ENCODE measurements around the gene MKI67. TPM values are rescaled to one million over a fixed set of nuclear protein-coding genes. Genes with fewer than 3 reads are reported as not detected.

The MKI67 gene
- total and polyA plus RNA-seq, 2 of the 4 experiments (the other 2 are of a cell fraction), result 13.5 to 36.4 TPM

DNA sequence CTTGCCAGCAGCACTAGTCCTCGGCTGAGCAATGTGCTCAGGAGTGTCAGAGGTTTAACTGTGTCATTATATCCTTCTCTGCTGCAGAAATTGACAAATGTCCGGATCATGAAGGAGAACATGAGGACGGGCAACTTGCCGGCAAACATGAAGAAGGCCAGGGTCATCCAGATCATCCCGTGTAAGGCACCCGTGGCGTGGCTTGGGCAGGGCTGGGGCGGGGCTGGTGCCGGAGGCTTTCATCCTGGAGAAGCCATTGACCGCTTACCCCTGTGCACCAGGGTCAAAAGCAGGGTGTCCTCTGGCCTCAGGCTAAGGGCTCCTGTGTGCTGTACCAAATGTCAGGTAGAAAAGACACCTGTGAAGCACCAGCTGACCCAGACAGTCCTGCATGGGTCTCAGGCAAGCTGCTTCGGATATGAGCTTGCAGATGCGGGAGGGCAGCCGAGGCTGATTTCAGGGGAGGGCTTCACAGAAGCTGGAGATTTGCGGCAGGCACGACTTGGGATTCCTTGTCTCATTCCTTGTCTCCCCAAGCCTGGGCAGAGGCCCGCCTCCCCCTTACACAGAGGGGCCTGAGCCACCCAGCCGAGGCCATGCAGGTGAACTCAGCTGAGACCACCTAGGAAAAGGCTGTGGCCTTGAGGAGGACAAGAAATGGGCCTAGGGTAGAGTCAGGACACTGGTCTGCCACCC lies 55.4 kb downstream of the MKI67 start:
- Histone ChIP-seq H2BK5ac (ENCODE audit: low read depth, low read length, poor library complexity, severe bottlenecking) (no peak overlapping the region), H3K27me3 (ENCODE audit: control insufficient read depth, insufficient read depth, low read length) (no peaks in the 10 kb centered on the region; the same call in 1 of the 2 replicates), H3K9me1 (ENCODE audit: insufficient read depth, low read length) (no peaks in the 10 kb centered on the region), H4K8ac (ENCODE audit: low read depth in 2 of 2, low read length in 2 of 2) (no peak overlapping the region), H3K27ac (ENCODE audit: insufficient read depth, low read length) (no peak overlapping the region), H3K79me1 (ENCODE audit: low read depth in 1 of 2, low read length in 2 of 2) (no peaks in the 10 kb centered on the region), H4K5ac (ENCODE audit: low read depth, low read length) (no peak overlapping the region), H3K18ac (ENCODE audit: low read depth, low read length) (no peak overlapping the region), H3K14ac (replicated peaks; ENCODE audit: low read depth, low read length) (no peak overlapping the region), H3K9me3 (ENCODE audit: control insufficient read depth, insufficient read depth, low read length) (no peaks in the 10 kb centered on the region), H4K20me1 (ENCODE audit: insufficient read depth, low read length) (no peaks in the 10 kb centered on the region), H3K36me3 (ENCODE audit: control insufficient read depth, insufficient read depth, low read length) (no peaks in the 10 kb centered on the region), H3K9ac (ENCODE audit: low read depth, low read length) (no peak overlapping the region), H3K23ac (ENCODE audit: low read depth, low read length) (no peak overlapping the region), H2BK20ac (ENCODE audit: low read depth, low read length) (no peak overlapping the region), H2BK120ac (ENCODE audit: low read depth, low read length) (no peak overlapping the region), H3K4me2 (ENCODE audit: low read depth, low read length) (no peak overlapping the region), H2AK9ac (replicated peaks; ENCODE audit: low read depth, low read length, poor library complexity) (no peak overlapping the region), H2AFZ (replicated peaks; ENCODE audit: low read length, poor library complexity) (no peak overlapping the region), H3K4me3 (ENCODE audit: insufficient read depth, low read depth, low read length) (no peak overlapping the region), H2BK15ac (ENCODE audit: low read depth, low read length) (no peak overlapping the region), H4K91ac (ENCODE audit: insufficient read depth, low read depth, low read length) (no peak overlapping the region), H2AK5ac (ENCODE audit: low read depth, low read length) (no peak overlapping the region), H3K4ac (ENCODE audit: low read depth, low read length) (no peak overlapping the region), H3K4me1 (ENCODE audit: control insufficient read depth, insufficient read depth, low read length) (no peaks in the 10 kb centered on the region), H3K56ac (ENCODE audit: extremely low read depth, insufficient read depth, low read length) (no peak overlapping the region)
- intact Hi-C loops (cut with micrococcal nuclease) (no loop called here), in situ Hi-C loops (cut with MboI; ENCODE audit: low sequenced_read_pairs) (loop anchor here (5.0 kb wide), 1 partner anchor 81 kb away; no protein-coding TSS in a partner anchor), dilution Hi-C loops (cut with HindIII; ENCODE audit: low sequenced_read_pairs, unreplicated experiment) (no loop called here)
- DNase-seq (no peak), ATAC-seq (ENCODE audit: low read depth) (no peak)
- BruUV-seq (replicated peaks), result no TSS peak
- POLR2A ChIA-PET (ENCODE audit: unreplicated experiment), result no interaction called here
- CTCF ChIA-PET, result no interaction called here
- no peak for TF ChIP-seq POLR2A (IDR thresholded peaks at IDR 0.05; ENCODE audit: low read depth, low read length)
- no peak for TF ChIP-seq SMC3 (IDR thresholded peaks at IDR 0.05; ENCODE audit: low read depth, low read length)
- no peak for TF ChIP-seq RFX5 (IDR thresholded peaks at IDR 0.05; ENCODE audit: low read depth, low read length)
- no peak for TF ChIP-seq RCOR1 (IDR thresholded peaks at IDR 0.05; ENCODE audit: insufficient replicate concordance, low read length)
- TF ChIP-seq, protein P1, sequence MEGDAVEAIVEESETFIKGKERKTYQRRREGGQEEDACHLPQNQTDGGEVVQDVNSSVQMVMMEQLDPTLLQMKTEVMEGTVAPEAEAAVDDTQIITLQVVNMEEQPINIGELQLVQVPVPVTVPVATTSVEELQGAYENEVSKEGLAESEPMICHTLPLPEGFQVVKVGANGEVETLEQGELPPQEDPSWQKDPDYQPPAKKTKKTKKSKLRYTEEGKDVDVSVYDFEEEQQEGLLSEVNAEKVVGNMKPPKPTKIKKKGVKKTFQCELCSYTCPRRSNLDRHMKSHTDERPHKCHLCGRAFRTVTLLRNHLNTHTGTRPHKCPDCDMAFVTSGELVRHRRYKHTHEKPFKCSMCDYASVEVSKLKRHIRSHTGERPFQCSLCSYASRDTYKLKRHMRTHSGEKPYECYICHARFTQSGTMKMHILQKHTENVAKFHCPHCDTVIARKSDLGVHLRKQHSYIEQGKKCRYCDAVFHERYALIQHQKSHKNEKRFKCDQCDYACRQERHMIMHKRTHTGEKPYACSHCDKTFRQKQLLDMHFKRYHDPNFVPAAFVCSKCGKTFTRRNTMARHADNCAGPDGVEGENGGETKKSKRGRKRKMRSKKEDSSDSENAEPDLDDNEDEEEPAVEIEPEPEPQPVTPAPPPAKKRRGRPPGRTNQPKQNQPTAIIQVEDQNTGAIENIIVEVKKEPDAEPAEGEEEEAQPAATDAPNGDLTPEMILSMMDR (conservative IDR thresholded peaks at IDR 0.05; ENCODE audit: low read depth, low read length), result no peak
- TF ChIP-seq, protein P2, sequence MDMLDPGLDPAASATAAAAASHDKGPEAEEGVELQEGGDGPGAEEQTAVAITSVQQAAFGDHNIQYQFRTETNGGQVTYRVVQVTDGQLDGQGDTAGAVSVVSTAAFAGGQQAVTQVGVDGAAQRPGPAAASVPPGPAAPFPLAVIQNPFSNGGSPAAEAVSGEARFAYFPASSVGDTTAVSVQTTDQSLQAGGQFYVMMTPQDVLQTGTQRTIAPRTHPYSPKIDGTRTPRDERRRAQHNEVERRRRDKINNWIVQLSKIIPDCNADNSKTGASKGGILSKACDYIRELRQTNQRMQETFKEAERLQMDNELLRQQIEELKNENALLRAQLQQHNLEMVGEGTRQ (IDR thresholded peaks at IDR 0.05; ENCODE audit: low read depth, low read length), result no peak
- no peak for TF ChIP-seq RAD21 (IDR thresholded peaks at IDR 0.05; ENCODE audit: low read length)
- TF ChIP-seq FOS (IDR thresholded peaks at IDR 0.05; ENCODE audit: low read depth, low read length), result no peak
- TF ChIP-seq CEBPB (IDR thresholded peaks at IDR 0.05; ENCODE audit: low read depth, low read length), result no peak
- no peak for TF ChIP-seq CHD1 (IDR thresholded peaks at IDR 0.05; ENCODE audit: low read depth, low read length)
- WGBS, 2 experiments (ENCODE audit: extremely low coverage in 2 of 2, insufficient read length in 1 of 2), result 80% methylated on average over 6 of the region's 17 CpGs; no CpG with 5 or more reads in 1 of the 2 experiments
